Measurements from ENCODE around the gene RNF25.

Gene RNF25

DNA sequence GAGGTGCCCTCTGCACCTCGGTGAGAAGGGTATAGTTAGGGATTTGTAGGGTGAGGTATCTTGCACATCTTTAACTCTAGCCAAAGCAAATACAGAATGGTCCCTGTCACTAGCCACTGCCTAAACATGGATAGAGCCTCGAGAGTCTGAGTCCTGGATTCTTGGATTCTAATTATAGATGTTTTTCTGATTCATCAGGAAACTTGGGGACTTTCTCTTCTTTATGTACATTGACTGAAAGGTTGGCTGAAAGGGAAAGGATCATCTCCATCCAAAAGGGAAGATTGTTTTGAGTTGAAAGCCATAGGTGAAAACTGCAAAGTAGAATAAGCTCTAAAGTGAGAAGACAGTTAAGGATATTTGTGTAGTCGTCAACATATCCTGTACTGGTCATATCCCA is 8.3 kb upstream of the RNF25 start:
- no peak for DNase-seq (ENCODE audit: low read depth)

DNA sequence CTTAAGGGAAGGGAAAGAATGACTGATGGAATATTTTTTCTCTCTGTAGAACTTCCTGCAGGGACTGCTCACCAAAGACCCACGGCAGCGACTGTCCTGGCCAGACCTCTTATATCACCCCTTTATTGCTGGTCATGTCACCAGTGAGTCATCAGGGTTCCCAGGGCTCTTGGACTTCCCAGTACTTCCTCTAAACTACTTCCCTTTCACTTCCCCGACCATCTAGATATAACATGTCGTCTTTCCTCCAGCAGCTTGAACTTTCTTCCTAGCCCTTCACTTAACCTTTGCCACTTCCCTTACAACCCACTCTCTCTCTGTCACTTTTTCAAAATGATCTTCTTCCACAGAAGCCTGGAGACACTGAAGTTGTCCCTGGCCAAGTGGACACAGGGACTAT is 7.3 kb upstream of the RNF25 start:
- no peak for DNase-seq (ENCODE audit: low read depth)

DNA sequence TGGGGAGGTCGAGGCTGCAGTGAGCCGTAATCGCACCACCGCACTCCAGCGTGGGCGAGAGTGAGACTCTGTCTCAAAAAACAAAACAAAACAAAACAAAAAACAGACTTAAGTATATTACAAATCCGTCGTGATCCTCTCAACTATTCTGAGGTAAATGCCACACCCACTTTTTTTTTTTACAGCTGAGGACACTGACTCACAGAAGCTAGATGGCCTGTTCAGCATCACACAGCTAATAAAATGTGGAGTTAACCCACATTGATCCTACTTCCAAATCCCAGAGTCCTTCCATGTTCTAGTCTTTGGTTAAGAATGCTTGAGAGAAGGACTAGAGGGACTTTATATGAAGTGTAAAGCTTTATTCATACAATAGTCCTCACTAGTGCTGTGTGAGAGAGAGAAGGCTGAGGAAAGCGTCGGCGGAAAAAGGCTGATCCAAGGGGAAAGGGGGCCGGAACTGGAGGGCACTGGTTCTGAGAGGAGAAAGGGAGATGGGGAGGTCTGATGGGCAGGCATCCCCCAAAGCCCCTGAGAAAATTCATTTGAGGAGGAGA is 627 bp downstream of the RNF25 start:
- no peak for DNase-seq (ENCODE audit: low read depth)

DNA sequence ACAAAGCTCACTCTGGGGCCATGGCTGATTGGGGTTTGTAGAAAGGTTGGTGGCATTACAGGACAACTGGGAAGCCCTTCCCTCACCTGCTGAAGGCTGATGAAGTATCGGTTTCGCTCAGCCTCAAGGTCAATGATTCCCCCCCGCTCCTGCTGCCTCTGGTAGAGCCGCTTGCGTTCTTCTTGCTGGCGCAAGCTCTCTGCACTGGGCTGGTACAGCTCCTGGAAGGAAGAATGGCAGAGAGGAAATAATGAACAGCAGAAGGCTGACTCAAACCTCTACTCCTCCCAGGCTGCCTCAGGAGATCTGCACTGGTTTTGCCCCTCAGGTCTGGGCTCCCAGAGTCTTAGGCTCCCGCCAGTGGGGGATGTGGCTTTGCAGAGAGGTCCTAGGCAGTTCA is 7.1 kb downstream of the RNF25 start:
- no peak for DNase-seq (ENCODE audit: low read depth)

DNA sequence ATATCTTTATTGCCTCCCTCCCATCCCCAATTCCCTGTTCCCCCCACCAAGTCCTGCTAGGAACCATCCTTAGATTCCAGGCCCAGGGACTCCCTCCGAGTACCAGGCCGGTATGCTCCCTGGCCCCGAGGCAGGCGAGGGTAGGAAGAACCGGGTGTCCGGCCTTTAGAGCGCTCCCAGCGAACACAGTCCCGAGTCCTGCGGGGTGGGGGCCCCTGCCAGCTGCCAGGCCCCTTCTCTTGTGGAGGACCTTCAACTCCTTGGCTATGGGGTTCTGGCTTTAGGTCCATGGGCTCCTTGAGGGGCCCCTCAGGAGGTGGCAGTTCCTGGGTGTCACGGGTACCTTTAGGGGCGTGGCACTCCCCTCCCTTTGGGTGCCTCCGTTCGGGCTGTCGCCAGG is 7.9 kb downstream of the RNF25 start:
- no peak for DNase-seq (ENCODE audit: low read depth)

DNA sequence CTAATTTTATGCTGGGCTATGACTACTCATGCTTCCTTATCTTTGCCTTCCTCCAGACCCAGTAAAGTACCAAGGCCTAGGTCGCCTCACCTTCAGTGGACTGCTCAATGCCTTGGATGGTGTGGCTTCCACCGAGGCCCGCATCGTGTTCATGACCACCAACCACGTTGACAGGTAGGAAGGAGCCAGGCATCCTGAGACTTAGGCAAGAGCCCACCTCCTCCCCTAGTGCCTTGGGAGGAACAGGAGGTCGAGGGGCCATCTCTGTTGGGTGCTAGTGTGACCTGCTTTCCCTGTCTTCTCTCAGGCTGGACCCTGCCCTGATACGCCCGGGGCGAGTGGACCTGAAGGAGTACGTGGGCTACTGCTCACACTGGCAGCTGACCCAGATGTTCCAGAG is 9.0 kb downstream of the RNF25 start:
- no peak for DNase-seq (ENCODE audit: low read depth)

DNA sequence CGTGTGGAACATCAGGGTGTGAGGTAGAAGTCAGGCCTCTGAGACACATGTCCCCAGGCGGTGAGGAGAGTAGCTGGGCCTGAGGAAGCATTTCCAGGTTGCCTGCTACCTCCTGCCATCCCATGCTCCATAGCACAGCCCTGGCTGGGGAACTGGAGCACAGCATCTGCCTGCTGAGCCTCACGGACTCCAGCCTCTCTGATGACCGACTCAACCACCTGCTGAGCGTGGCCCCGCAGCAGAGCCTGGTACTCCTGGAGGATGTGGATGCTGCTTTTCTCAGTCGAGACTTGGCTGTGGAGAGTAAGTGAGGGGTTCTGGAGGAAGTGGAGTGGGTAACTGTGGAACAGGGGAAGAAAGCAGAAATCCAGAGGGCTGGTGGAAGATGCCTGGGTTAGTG is 9.4 kb downstream of the RNF25 start:
- DNase-seq (ENCODE audit: low read depth): no peak

DNA sequence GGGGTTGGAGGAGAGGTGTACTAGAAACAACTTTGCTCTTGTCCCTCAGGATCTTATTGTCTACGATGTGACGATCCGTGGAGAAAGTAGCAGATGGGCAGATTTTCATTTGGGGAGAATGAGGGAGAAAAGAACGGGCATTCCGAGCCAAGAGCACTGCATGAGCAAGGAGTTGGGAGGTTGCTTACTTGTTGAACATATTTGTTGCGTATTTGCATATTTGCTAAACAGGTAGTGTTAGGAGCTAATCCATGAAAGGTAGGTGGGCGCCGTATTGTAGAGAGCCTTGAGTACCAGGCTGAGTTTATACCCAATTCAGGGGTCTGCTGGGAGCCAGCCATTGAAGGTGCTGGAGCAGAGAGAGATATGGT is 11.8 kb downstream of the RNF25 start:
- no peak for DNase-seq (ENCODE audit: low read depth)

DNA sequence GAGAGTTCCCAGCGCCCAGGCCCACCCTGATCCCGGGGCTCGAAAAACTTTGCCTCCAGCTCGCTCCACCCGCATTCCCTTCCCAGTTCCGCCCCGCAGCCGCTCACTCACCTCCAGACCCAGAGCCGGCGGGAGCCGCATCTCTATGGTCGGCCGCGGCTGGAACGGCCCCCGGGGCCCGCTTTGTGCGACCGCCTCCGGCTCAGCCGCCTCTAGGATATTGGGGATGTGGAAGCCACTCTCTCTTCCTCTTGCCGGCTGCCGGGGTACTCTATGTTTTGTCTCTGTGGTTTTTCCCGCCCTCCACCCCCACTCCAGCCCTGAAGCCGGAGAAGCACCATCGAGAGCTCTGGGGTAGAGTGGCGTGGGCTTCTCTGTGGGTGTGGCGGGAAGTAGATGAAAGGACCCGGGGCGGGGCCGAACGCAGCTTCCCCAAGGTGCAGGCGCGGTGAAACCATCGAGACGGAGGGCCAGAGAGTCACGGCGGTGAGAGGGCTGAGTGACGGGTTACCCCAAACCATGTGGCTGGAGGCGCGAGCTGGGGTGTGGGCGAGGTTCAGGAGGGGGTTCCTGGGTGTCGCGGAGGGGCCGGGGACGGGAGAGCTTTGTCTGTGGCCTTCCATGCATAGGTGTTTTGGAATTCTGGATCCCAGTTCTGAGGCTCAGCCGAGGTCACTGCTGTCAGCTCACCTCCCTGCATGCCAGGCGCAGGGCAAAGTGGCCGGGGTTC is 12.4 kb downstream of the RNF25 start, which contains the start of the genes BCS1L and ZNF142:
TSS of gene BCS1L (plus strand) at position 426 of the 730 bp plus-strand sequence. CDS start 1,305 bp downstream, outside the sequence.
TSS of gene ZNF142 (minus strand) at position 366 of the 730 bp plus-strand sequence. CDS start 3,194 bp downstream, outside the sequence.
- DNase-seq (ENCODE audit: low read depth): peak; percentile 85

DNA sequence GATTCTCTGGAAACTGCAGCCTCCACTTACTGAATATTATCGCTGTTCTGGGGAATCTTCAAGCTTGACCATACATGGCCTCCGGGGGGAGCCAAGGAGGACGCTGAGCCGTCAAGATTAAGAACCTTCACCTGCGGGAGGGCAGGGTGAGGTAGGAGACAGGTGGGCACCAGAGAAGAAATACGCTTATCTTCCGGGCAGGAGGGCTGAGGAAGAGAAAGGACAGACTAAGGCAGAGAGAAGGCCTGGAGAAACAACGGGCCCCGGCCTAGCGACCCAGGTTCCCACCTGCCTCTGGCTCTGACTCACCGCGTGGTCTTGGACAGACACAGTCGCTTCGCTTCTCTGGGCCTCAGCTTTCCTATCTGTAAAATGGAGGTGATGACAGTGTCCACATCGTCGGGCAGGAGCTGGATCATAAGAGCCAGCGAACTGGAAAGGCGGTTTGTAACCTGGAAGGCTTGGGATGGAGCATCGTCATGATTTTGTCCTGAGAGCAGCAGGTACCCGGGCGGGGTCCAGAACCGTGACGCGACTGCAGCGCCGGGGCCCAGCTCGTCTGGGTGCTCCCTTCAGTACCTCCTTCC is 13.0 kb downstream of the RNF25 start:
- DNase-seq (ENCODE audit: low read depth): no peak

DNA sequence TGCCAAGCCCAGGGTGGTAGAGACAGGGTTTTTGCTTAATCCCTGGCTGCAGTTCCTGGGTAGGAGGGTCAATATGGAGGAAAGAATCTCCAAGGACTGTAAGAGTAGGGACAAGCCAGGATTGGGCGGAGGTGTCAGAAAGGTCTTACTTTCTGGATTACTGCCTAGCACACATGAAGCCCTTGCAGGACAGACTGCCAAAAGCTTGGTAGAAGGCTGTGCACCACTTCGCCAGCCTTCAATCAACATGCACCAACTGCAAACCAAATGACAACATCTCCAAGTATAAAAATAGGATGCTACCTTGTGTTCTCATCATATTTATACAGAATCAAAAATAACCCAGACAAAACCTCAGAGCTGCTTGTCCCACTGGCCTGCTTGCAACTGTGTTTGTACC is 16.1 kb downstream of the RNF25 start:
- no peak for DNase-seq (ENCODE audit: low read depth)

DNA sequence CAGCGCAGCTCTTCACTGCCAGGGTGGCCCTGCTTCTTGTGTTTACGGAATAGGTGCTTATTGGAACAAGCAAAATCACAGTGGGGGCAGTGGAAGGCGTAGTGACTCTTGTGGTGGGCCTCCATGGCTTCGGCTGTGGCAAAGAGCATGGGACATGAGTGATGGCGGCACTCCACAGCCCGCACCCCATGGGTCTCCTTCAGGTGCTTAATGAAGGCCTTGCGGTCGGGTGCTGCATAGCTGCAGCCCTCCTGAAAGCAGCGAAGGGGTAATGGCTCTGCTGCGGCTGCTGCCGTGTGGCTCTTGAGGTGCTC is 23.1 kb downstream of the RNF25 start:
- no peak for DNase-seq (ENCODE audit: low read depth)

DNA sequence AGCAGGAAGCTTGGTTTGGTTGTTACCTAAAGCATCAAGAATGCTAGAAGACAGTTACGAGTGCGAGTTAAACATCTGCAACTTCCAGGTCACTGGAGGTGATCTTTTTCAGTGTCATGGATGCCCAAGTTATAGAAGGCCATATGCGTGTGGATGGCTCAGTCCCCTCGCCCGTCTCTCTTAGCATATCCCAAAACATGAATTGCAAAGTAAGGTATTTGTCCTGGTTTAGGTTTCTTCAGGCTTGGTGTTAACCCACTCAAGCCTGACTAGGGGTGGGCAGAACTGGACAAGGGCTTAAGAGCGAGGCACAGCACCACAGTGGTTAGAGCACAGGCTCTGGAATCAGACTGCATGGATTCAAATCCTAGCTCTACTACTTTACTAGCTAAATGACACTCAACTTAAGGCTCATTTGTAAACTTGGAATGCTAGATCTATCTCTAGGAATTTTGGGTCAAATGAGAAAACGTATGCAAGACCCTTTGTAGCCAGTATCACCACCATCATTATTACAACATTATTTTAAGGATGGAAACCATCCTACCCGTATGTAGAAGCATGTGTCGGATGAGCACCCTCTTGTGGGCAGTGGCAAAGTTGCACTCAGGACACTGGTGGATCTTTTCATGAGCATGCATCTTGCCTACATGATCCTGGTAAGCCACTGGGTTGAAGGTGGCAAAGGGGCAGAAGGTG is 23.6 kb downstream of the RNF25 start:
- no peak for DNase-seq (ENCODE audit: low read depth)

DNA sequence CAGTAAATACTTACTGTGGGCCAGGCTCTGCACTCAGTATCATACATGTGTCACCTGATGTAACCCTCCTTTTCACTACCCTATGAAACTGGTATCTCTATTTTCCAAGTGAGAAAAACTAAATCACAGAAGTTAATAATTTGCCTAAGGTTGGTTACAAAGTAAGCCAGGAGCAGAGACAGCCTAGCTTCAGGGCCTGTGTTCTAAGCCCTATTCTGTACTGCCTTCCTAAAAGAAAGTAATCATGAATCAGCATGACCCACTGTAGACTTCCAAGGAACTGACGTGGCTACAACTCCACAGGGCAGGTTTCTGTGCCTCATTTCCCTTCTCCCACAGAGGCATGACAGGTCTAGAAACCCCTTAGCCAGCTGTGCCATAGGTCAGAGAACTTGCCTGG is 26.7 kb downstream of the RNF25 start:
- DNase-seq (ENCODE audit: low read depth): no peak

DNA sequence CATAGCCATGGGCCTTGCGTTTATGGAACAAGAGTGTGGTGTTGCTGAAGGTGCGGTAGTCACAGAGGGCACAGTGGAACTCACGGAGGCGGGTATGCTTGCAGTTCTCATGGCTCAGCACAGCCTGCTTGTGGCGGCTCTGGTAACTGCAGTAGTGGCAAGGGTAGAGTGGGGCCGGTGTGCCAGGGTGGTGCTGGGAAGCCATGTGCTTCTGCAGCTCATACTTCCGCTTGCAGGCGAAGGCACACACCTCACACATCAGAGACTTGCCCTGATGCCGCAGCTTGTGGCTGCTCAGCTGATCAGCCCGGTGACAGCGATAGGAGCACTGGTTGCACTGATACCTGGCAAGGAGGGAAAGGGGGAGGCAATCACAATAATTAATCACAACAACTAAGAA is 27.1 kb downstream of the RNF25 start:
- no peak for DNase-seq (ENCODE audit: low read depth)

DNA sequence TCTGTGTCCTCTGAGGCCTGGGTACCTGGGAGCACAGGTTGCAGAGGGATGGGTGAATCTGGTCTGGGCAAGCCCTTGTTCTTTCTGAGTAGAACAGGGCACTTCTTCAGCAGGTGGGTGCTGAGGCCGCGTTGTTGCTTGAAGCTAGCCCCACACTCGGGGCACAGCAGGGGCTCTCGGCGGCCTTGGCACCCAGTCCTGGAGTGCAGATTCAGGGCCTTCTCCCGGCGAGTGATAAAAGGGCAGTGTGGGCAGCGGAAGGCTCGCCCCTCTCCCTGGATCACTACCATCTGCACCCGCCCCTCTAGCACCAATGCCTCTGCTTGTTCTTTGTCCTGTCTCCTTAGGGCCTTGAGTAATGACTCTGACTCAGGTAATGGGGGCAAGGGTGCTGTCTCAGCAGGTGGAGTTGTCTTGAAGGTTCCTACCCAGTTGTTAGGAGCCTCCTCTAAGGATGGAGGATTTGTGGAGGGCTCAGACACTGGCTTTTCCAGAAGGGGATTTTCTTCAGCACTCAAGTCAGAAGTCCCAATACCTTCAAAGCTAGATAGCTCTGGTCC is 28.0 kb downstream of the RNF25 start:
- no peak for DNase-seq (ENCODE audit: low read depth)

DNA sequence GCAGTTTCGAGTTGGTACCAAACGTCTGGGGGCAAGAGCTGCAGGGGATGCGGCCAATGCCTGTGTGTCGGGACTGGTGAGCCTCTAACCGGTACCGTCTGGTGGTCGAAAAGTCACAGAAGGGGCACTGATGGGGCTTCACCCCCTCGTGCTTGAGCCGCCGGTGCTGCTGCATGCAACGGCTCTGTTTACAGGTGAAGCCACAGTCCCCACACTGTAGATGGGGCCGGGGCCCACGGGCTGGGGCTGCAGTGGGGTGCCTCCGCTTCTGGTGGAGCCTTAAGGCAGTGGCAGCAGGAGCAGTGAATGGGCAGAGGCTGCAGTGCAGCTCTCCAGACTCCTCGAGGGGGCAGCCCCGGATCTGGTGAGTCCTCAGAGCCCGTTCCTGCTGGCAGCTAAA is 29.0 kb downstream of the RNF25 start:
- no peak for DNase-seq (ENCODE audit: low read depth)

DNA sequence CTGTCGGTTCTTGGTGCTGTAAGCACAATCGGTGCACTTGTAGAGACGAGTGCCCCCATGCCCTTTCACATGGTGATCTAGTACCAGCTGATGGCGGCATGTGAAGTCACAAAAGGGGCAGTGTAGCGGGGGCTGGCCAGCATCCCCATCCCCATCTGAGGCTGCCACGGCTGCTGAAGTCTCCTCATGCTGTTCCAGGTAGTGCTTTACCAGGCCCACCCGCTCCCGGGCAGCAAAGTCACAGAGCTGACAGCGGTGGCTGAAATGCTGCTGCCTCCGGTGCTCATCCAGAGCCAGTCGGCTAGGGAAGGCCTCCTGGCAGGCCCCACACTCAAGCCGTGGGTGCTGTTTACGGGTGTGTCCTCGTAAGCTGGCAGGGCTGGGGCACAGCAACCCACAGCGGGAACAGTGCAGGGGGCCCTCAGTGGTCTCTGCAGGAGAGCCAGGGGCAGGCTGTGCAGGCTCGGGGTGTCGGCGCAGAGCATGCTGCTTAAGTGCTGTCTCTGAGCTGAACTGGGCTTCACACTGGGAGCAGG is 29.6 kb downstream of the RNF25 start:
- DNase-seq (ENCODE audit: low read depth): no peak

DNA sequence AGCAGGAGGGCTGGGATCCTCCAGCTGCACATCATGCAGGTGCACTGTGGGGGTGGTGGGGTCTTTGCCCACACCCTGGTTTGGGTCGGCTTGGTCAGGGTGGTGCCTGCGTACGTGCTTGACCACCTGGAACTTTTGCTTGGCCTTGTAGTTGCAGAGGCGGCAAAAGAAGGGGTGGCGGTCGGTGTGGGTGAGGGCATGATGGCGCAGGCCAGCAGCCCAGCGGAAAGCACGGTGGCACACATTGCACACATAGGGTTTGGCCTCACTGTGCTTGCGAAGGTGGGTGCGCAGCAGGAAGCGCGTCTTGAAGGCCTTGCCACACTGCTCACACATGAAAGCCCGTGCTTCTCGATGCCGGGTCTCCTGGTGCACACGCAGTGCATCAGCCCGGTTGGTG is 33.4 kb downstream of the RNF25 start:
- DNase-seq (ENCODE audit: low read depth): no peak

DNA sequence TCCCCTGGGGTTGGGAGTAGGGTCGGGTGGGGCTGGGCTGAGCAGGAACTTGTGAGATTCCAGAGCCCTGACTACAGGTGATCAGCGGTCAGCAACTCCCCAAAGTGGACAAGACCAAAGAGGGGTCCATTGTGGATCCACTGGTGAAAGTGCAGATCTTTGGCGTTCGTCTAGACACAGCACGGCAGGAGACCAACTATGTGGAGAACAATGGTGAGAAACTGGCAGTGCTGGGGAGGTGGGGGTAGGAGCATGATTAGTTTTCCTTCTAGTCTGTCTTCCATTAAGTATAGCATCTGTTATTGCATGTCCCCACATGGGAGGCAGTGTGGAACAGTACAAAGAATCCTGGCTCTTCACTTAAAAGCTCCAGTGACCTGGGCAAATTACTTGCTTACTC is 36.1 kb downstream of the RNF25 start:
- DNase-seq (ENCODE audit: low read depth): no peak

DNA sequence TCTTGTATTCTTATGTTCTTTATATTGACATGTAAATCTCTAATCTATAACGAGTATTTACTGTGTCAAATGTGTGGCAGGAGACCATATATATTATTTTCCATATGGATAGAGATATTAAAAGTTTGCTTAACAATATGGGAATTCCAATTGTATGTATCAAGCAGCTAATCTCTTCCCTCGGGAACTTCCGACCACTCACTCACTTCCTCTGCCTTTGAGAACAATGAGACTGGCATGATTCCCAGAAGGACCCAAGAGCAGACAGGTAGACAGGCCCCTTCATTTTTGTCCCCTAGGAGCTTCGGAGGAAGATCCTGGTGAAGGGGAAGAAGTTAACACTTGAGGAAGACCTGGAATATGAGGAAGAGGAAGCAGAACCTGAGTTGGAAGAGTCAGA is 40.0 kb downstream of the RNF25 start:
- DNase-seq (ENCODE audit: low read depth): no peak

DNA sequence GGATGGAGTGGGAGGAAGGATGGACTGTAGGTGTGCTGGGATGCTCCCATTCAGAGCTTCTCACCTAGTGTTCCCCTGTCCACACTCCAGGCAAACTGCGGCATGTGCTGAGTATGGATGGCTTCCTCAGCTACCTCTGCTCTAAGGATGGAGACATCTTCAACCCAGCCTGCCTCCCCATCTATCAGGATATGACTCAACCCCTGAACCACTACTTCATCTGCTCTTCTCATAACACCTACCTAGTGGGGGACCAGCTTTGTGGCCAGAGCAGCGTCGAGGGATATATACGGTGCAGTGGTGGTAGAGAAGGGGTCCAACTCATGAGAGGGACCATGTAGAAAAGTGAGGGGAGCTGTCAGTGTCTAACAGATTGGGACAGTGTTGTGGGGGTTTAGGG is 43.9 kb downstream of the RNF25 start:
- no peak for DNase-seq (ENCODE audit: low read depth)

DNA sequence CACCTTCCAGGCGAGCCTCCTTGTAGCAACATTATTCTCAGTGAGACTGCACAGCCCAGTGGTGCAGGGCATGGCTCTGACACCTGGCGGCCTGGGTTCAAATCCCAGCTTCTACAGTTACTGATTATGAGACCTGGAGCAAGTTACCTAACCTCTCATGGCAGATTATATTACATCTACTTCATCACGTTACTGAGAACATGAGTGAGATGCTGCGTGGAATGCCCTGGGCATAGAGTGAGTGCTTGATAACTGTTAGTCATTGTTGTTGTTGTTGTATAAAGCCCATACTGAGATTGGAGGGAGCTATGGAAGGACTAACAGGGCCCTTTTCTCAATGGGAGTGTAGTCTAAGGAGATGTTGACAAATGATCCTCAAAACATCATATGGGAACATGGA is 45.4 kb downstream of the RNF25 start:
- DNase-seq (ENCODE audit: low read depth): no peak

Measured in T-helper 22 cell (primary cell).